HG02852 (cell line): ENCODE results near the gene SFXN5.

Experiments used
- ATAC-seq: cut with Tn5 transposase; IDR thresholded peaks from one replicate; pipeline ENCODE4 v1.9.1; 2021; ENCODE audit warnings: mild to moderate bottlenecking, moderate library complexity; ENCODE audit not compliant: unreplicated experiment

SFXN5 gene

DNA sequence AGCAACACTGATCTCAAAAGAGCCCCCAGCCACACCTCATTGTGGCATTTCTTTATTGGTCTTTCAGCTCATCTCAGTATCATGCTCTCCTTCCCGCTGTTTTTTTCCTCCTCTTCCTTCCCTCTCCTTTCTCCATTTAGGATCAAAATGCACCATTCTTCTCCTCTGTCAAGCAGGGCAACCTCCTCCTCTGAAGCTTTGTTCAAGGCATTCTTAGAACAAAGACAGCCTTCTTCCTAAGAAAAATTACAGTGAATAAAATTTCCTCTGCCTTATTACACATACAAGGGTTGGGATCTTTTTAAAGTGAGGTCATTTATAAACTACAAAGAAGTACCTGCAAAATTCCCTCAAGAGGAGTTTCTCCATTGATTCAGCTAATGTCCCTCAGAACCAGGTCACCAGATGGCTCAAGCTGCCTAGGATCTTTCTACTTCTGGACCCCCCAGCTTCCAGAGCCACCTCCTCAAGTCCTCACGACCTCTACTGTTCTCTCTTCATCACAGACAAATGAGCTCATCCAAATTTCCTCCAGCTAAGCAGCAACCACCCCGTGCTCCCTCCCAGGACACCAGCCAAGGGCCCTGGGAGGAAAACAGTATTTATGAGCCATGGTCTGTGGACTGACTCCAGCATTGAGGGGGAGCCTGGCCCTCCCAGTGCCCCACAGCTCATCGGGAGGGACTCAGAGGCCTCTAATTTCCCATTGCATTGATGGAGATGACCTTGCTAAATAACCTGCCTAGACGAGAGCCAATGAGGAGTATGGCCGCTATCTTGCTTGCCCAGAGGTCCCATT is 18.0 kb downstream of the SFXN5 start:
- no peak for ATAC-seq

DNA sequence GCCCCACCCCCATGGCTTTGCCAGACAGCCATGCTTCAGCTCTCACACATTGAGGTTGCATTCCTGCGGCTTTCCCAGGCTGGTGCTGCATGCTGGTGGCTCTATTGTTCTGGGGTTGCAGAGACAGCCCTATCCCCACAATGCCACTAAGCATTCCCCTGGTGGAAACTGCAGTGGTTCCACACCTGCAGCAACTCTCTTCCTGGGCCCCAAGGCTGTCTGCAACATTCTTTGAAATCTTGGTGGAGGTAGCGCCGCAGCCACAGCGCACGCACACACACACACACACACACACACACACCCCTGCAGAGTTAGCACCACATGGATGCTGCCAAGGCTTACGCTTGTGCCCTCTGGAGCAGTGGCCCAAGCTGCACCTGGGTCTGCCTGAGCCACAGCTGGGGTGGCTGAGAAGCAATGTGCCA is 21.4 kb downstream of the SFXN5 start:
- no peak for ATAC-seq

DNA sequence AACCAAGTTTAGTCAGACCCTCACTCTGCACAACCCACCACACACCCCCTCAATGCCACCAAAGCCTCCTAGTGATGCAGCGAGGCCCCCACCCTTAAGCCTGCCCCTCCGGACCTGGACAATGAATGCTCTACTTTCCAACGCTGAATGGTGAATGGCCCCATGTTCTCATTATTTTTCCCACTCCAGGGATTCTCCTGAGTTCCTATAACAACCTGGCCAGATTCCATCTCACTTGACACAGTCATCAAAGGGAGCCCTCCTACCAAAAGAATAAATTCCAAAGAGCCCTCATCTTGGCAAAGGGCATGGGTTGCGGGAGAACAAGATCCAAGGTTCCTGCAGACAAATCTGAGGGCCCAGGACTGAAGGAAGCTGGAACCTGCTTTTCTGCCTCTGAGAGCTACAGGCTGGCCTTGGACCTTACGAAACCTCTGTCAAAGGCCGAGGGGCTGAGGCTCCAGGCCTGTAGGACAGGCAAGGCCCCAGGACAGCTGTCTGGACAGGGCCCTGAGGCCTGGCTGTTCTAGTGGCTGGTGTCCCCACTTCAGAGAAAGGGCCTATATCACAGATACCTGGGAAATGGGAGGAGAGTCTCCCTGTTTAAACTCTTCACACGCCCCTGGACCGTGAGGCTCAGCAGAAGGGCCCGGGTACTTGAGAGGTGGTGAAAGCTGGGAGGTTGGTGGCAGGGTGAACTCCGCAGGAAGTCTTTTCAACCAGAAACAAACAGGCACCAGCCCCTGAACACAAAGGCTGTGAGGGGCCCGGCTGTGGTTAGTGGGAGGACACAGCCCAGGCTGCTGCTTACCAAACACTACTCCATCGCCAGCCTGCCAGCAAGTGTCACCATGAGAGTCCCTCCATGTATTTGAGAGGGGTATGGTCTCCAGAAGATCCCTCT is 27.3 kb downstream of the SFXN5 start:
- no peak for ATAC-seq

DNA sequence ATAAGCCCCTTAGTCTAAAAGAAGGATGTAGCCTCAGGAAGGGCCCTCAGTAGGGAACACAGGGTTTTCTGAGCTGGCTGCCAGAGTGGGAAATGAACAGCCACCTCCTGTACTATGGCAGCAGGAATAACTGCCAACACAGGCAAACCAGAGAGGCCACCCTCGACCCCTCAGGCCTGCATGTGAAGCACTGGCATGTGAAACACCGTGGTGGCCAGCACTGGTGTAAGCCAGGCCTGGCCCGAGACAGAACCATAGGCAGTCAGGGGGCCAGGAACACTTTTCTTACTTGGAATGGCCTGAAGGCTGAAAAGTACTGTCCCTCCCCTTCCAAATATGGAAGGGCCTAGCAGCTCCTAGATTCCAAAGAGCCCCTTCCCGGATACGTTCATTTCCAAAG is 28.2 kb downstream of the SFXN5 start:
- ATAC-seq: no peak

DNA sequence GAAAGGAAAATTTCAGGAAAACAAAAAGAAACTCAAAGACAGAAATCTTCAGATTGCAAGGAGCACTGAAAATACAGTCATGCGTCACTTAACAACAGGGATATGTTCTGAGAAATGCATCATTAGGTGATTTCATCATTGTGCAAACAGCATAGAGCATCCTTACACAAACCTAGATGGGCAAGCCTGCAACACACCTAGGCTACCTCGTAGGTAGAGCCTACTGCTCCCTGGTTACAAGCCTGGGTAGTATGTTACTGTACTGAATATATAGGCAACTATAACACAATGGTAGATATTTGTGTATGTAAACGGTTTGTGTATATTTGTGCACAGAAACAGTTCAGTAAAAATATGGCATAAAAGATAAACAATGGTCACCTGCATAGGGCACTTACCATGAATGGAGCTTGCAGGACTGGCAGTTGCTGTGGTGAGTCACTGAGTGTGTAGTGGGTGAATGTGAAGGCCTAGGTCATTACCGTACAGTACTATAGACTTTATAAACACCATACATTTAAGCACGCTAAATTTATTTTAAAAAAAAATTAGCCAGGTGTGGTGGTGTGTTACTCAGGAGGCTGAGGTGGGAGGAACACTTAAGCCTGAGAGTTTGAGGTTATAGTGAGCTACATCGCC is 33.4 kb downstream of the SFXN5 start:
- ATAC-seq: no peak

DNA sequence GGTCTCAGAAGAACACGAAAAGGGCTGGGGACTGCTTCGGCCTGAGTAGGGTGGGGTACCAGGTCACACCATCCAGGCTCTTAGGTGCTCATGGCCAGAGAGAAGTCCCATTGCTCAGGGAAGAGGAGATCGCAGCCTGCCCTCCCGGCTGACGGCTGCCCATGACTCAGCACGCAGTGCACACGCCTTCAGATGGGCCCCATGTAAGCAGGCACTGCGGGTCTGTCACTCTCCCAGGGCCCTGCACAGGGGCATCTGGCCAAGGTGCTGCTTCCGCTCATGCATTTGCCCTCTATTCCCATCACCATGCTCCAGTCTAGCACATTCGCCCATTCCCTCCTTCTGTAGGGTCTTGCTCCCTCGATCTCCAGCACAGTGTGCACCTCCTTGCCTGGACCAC is 34.7 kb downstream of the SFXN5 start:
- no peak for ATAC-seq

DNA sequence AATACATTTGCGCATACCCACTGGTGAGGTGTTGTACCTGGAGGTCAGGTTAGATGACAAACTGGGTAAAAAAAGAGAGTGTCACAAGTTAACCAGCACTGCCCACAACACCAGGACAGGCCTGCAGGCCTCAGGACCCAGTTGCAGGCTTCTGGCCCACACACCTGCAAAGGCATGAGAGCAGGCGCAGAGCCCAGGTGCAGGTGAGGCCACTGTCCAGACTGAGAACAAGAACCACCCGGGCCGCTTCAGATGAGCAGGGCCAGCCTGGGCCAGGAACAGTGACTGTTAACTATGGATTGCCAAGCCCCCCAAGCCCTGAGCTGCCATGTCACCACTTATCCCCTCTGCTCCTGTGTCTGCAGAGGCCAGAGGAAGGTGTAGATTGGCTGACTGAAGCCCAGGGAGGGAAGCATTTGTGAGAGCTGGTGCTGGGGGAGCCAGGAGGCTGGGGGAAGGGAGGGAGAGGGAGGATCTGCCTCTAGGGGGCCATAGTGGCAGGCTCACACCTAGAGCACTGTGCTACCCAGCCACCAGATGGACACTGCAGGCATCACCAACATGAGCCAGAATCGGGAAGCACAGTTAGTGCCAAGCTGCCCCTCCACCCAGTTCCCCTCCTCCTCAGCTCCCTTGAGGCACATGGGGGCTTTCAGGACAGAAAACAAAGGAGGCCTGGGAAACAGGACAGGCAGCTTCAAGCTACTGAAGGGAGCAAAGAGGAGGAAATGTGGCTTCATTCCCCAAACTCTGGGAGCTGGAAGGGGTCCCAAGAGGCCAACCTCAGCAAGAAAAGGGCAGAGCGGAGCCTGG is 35.4 kb downstream of the SFXN5 start:
- ATAC-seq: no peak

DNA sequence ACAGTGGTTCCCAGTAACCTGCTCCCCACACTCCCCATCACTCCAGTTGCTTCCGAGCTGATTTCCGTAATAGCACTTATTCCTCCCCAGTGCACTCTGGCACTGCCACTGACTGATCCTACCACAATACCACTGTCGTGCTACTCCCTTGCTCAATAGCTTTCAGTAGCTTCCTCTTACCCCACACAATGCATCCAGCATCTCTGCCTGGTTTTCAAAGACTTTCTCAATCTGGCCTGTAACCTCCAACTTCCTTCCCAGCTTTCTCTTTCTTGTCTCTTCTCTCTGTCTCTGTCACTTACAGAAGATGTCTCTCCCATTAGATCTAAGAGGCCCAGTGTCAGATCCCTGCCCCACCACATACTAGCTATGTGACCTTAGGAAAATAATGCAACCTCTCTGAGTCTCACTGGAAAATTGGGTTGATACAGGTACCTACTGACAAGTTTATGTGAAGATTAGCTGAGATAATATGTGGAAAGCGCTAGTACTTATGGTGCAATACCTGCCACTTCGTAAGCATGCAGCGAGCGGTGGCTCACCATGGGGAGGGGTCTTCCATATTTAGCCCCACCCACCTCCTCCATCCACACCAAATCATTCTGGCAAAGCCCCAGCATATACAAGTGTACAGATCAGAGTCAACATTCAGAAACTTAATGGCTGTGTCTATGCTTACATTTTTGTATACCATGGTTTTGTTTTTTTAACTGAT is 36.7 kb downstream of the SFXN5 start:
- no peak for ATAC-seq

DNA sequence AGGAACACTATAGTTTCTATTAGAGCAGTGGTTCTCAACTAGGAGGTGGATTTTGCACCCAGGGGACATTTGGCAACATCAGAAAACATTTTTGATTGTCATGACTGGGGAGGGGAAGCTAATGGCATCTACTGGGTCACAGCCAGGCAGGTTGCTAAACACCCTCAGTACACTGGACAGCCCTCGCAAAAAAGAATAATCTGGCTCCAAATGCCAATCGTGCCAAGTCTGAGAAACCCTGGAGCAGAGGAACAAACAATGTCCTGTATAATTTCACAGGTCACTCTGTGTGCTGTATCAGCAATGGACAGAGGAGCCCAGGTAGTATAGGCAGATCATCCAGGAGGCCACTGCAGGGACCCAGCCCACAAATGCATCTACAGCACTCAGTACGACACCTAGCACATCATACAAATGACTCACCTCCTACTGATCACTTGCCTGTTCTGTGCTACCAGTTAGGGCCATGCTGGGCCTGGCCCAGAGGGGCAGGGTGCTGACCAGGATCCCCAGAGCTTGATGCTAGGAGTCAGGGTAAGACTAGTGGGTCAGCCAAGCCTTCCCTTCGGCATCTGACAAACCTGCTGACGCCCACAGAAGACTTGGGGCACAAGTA is 37.6 kb downstream of the SFXN5 start:
- ATAC-seq: no peak

DNA sequence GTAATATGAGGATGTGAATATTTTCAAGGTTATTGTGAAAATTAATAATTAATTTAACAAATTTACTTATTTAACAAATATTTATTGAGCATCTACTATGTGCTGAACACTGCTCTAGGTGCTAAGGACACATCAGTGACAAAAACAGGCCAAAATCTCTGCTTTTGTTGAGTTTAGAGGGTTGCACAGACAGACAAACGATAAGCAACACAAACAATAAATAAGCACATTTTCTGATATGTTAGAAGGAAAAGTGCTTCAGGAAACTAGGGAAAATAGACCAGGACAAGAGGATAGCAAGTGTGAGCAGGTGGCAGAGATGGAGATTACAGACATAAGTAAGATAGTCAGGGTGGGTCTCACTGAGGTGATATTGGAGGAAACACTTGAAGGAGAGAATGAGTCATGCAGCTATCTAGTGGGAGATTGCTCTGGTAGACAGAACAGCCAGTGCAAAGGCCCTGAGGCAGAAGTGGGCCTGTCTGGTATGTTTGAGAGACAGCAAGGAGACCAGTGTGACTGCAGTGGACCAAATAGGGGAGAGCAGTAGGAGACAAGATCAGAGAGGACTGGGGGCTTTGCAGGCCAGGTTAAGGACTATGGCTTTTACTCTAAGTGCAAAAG is 38.3 kb downstream of the SFXN5 start:
- ATAC-seq: no peak

DNA sequence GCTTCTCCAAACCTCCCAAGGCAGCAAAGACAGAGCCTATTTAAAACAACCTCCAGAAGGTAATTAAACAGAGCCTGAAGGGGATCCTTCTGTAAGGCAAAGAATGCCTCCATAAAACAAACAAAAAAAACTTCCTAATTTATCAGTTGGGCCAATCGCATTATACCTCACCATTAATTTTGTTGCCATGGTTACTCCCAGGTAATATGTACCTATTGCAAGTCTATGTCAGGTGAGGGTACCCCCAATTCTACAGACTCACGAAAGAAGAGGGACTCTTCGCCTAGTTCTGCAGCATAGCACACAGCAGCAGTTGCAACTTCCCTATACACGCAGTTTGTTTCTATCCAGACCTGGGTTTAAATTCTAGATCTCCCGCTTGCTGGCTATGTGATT is 38.8 kb downstream of the SFXN5 start:
- no peak for ATAC-seq

DNA sequence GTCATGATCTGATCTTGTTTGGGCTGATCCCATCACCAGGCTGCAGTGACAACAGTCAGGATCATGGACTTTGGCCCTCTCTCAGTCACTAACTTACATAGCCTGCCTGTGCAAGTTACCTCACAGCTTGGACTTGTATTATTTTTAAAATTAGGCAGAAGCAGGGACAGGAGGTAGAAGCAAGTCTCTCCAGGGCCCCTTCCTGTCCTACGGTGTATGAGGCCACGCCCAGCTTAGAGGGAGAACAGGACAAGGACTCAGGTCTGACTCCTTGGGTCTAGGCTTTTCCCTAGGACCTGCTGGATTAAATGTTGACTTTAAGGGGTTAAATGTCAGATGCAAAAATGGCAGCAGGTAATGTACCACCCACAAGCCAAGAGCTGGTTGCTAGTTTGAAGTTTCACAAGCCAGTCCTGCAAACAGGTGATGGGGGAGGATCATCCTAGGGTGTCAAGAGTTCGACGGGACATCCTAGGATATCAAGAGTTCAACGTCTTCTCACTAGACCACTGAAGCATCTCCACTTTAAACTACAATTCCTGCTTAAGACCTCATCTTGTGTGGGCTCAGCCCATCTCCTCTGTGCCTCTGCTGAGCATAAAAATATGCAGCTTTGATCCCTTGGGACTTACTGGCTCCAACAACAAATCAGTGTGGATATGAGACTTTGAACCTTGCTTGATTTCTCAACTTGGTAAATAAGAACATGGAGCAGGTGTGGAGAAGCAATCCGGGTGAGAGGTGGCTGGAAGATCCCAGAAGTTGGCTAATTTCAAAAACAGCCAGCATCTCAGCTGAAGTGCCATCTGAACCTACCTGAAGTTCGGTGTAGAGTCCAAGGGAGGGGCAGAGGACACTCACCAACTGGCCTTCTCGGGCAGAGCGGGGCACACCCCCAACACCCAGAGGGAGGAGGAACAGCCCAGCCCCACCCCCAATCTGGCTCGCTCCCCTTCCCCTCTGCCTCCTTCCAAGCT is 39.5 kb downstream of the SFXN5 start:
- no peak for ATAC-seq

DNA sequence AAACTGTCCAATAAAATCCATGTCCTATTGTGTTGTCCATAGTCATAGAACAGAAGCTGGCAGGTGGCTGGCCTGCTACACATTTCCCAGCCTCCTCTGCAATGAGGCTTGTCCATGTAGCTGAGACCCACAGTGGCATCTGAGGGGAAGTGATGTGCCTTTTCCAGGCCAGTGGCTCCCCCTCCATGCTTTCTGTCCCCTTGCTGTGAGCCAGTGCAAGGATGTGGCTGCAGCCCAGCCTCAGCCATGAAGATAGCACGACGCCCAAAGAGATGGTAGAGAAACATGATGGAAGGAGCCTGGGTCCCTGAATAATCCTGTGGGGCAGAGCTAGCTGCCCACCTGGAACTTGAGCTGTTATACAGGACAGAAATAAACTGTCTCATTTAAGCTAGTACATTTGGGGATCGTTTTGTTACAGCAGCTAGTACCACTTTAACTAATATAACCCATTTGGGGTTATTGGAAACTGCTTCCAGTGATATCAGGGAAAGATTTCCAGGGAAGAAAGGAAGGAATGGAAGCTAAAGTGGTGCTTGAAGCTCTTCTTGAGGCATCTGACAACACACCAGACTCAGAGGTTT is 40.3 kb downstream of the SFXN5 start:
- ATAC-seq: no peak

DNA sequence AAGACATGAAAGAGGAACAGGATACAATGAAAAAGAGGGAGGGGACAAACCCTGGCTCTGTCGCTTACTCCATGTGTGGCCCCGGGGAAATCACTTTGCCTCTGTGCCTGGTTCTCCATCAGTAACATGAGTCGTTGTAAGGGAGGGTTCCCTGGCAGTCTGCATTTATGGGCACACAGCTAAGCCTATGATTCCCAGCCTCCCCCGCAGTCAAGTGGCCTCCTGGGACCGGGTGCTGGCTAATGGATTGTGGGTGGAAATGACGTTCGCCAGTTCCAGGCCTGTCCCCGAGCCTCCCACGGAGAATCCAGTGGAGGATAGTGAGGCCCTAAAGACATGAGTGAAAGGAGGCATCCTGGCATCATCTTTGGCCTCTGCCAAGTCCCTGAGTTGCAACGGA is 42.7 kb downstream of the SFXN5 start:
- ATAC-seq: no peak

DNA sequence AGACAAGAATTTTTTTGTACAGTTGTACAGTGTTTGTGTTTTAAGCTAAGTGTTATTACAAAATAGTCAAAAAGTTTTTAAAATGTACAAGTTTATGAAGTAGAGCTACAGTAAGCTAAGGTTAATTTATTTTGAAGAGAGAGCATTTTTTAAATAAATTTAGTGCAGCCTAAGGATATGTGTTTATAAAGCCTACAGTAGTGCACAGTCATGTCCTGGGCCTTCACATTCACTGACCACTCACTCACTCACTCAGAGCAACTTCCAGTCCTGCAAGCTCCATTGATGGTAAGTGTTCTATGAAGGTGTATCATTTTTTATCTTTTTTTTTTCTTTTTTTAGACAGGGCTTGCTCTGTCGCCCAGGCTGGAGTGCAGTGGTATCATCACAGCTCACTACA is 44.2 kb downstream of the SFXN5 start:
- no peak for ATAC-seq

DNA sequence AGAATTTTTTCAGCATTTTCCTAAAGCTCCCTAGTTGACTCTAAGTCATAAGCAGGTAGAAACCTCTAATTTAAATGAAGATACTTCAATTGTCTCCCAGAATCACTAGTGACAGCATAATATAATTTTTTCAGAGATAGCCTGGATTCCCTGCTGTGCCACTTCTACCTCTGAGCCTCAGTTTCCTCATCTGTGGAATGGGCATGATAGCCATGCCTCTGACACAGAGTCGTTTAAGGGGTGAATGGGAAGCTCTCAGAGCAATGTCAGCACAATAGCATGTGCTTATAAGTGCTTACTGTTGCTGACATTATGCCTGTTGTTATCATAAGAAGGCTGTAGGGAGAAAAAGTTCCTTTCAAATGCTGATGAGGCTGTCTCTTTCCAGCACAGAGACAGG is 48.0 kb downstream of the SFXN5 start:
- no peak for ATAC-seq

DNA sequence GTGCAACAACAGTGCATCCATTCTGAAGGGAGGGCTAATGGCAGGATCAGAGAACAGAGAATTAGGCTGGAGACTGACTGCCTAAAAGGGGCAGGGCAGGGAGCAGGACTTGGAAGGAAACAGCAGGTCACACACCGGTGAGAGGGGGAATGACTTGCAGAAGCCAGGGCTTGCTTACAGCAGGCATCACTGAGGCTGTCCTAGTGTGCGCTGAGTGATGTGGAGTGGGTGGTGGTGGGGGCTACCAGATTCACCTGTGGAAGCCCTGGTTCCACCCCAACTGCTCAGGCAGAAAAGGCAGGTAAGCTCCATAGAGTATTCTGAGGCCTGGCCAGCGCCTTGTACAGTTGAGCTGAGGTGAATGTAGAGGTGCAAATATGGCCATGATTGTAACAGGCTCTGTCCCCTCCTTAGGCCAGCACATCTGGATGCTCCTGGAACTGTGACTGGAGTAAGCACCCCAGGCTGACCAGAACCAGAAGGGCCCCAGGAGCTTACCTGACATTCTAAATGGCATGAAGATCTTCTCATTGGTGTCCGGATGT is 49.4 kb downstream of the SFXN5 start:
- ATAC-seq: no peak
